Activated effector memory CD4-positive, alpha-beta T cell treated with Interleukin-2 at 50 U/mL for 16 hours (primary cell): ENCODE measurements around the gene PARD3.

Experiments
- DNase-seq: peaks from one replicate; pipeline ENCODE4 v3.0.0-alpha.2; 2020

Gene PARD3

GRCh38 chr10:34229917-34230316 lies 585.2 kb downstream of the PARD3 start:
- DNase-seq, result no peak

GRCh38 chr10:34228066-34228465 lies 587.0 kb downstream of the PARD3 start:
- no peak for DNase-seq

- no peak for DNase-seq
These were observed 590.5 kb downstream of the PARD3 start for GRCh38 chr10:34224639-34225038.

- no peak for DNase-seq
These were observed 591.4 kb downstream of the PARD3 start for GRCh38 chr10:34223658-34224057.

GRCh38 chr10:34222359-34222758 lies 592.7 kb downstream of the PARD3 start:
- no peak for DNase-seq

GRCh38 chr10:34219753-34220548 lies 595.1 kb downstream of the PARD3 start:
- DNase-seq, result no peak

- DNase-seq, result no peak
These were observed 597.6 kb downstream of the PARD3 start for GRCh38 chr10:34217524-34217923.

GRCh38 chr10:34216348-34216945 lies 598.6 kb downstream of the PARD3 start:
- DNase-seq, result no peak

- no peak for DNase-seq
These were observed 601.3 kb downstream of the PARD3 start for GRCh38 chr10:34213805-34214197.

- DNase-seq, result no peak
These were observed 601.8 kb downstream of the PARD3 start for GRCh38 chr10:34213193-34213804.

- no peak for DNase-seq
These were observed 607.8 kb downstream of the PARD3 start for GRCh38 chr10:34207343-34207742.

GRCh38 chr10:34206935-34207268 lies 608.2 kb downstream of the PARD3 start:
- DNase-seq, result no peak

GRCh38 chr10:34206078-34206934 lies 608.8 kb downstream of the PARD3 start:
- DNase-seq, result no peak

GRCh38 chr10:34205452-34205851 lies 609.6 kb downstream of the PARD3 start:
- DNase-seq, result no peak

- no peak for DNase-seq
These were observed 611.0 kb downstream of the PARD3 start for GRCh38 chr10:34203966-34204630.

- no peak for DNase-seq
These were observed 614.7 kb downstream of the PARD3 start for GRCh38 chr10:34200355-34200901.

GRCh38 chr10:34198953-34199352 lies 616.1 kb downstream of the PARD3 start:
- no peak for DNase-seq

- DNase-seq, result no peak
These were observed 619.0 kb downstream of the PARD3 start for GRCh38 chr10:34196058-34196433.

GRCh38 chr10:34195364-34196057 lies 619.6 kb downstream of the PARD3 start:
- DNase-seq, result no peak

GRCh38 chr10:34193931-34194626 lies 621.0 kb downstream of the PARD3 start:
- DNase-seq, result no peak

GRCh38 chr10:34192646-34193045 lies 622.5 kb downstream of the PARD3 start:
- DNase-seq, result no peak
